ENCODE measurements around the gene ITIH4.
A peak's percentile ranks its signal among the peaks of the same experiment; 100 is the strongest.

ITIH4 gene

GRCh38 chr3:52847726-52848125 is 17.3 kb upstream of the ITIH4 start:
- DNase-seq: no peak

GRCh38 chr3:52847241-52847640 is 16.8 kb upstream of the ITIH4 start:
- DNase-seq: no peak

- no peak for DNase-seq
Observed at GRCh38 chr3:52846432-52846965, 16.0 kb upstream of the ITIH4 start.

- no peak for DNase-seq
Observed at GRCh38 chr3:52845691-52846431, 15.4 kb upstream of the ITIH4 start.

DNA sequence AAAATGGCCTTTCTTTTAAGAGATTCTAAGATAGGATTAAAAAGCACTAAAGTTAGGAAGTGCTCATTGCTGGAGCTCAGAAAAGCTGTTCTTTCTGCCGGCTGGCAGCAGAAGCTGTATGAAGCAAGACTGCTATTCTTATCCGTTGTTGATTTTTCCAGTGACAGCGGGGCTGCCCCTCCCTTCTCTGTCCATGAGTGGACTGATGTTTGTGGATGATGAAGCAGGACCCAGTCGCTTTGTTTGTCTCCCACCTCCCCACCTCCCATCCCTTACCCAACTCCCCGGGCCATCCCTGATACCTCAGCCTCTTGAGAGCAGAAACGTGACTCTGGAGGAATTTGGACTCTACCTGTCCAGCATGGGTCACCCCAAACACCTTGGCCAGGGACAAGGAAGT is 14.7 kb upstream of the ITIH4 start:
- no peak for DNase-seq

- DNase-seq: no peak
Observed at GRCh38 chr3:52844290-52844975, 14.0 kb upstream of the ITIH4 start.

DNA sequence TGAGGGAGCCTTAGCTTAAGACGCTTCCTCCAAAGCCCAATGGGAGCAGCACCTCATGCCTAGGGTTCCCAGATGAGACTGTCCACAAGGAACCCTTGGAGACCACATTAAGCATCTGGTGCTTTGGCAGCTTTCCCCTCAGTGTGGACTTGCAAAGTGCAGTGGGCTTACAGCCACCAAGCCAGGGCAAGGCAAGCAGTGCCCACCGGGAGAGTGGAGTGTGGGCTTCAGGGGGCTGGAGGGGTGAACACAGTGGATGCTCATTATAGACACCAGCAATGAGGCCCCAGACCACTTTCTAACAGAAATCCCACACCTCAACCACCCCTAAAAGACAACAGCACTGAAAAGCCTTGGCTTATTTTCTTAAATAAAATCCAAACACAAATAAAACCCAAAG is 13.4 kb upstream of the ITIH4 start:
- no peak for DNase-seq

DNA sequence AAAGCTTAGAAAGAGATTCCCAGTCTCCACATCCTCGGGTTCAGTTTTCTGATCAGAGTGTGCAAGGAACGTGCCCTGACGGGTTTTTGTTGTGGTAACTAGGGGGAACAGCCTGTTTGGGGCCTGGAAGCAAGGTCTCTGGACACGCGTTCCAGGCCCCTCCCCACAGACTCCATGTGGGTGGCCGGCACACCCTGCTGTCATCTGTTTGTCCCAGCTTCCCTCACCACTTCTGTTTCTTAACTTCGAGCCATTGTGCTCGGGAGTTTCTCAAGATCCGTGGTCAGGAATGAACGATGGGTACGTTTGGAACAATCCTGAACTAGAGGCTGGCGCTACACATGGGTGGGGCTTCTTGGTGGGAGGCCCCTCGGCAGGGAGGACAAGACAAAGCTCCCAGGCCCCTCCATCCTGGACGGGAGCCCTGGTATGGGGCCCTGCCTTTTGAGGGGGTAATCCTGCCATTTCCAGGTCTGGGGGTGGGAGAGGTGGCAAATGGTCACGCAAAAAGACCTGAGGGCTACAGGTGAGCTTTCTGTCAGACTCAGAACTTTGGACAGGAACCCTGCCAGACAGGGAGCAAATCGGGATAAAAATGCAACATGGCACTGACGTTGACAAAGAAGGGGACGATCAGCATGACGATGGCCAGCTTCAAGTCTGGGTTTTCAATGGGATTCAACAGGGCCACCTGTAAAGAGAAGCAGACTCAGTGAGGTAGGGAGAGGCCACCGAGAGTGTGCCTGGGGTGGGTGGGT is 12.8 kb upstream of the ITIH4 start:
- no peak for DNase-seq

GRCh38 chr3:52842424-52842823 is 12.0 kb upstream of the ITIH4 start:
- DNase-seq: no peak

- DNase-seq: no peak
Observed at GRCh38 chr3:52841981-52842340, 11.5 kb upstream of the ITIH4 start.

GRCh38 chr3:52841211-52841980 is 10.9 kb upstream of the ITIH4 start:
- DNase-seq: no peak

- no peak for DNase-seq
Observed at GRCh38 chr3:52839892-52840545, 9.5 kb upstream of the ITIH4 start.

- no peak for DNase-seq
Observed at GRCh38 chr3:52839268-52839575, 8.8 kb upstream of the ITIH4 start.

DNA sequence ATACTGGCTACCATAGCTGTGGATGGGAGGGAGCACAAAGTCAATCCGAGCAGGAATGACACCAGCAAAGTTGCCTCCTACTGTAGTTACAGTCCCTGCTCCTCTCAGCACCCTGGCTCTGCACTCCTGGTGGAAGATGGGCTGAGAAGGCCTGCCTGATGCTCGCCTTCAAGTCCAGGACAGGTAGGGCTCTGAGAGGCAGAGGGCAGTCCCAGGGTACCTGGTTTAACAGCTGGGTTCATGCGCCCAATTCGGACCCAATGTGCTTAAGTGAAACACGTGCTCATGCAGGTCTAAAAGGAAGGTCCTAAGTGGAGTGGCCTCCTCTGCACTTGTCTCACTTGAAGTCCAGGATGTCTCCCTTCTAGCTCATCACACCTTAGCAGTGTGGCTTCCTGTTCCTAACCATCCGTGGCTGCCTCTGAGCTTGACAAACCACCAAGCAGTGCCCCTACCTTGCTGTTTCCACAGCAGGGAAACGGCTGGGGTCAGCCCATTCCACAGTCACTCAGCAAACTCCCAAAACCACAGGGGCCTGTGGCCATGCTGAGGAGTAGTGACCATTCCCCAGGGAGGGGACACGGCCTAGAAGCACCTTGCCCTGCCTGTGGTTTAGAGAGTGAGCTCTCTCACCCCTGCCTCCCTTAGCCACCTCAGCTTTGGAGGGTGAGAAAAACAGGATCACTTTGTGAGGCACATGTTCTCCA is 8.2 kb upstream of the ITIH4 start:
- DNase-seq: no peak

- DNase-seq: no peak
Observed at GRCh38 chr3:52836986-52837385, 6.5 kb upstream of the ITIH4 start.

DNA sequence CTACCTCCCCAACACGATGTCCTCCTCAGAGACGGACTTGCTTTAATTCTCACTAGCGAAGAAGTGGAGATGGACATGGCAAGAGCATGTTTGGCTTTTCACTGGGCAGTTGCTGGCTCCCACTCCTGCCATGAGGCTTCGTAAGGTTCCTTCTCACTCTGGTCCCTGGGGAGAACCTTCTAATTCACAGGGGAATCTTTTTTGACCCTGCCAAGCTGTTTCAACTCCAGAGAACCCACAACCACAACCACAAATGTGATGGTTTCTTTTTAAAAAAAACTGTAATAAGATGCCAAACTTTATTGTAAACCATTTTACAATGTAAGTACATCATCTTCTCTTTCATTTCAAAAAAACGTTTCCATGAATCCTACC is 6.0 kb upstream of the ITIH4 start:
- no peak for DNase-seq

- no peak for DNase-seq
Observed at GRCh38 chr3:52835766-52836470, 5.4 kb upstream of the ITIH4 start.

DNA sequence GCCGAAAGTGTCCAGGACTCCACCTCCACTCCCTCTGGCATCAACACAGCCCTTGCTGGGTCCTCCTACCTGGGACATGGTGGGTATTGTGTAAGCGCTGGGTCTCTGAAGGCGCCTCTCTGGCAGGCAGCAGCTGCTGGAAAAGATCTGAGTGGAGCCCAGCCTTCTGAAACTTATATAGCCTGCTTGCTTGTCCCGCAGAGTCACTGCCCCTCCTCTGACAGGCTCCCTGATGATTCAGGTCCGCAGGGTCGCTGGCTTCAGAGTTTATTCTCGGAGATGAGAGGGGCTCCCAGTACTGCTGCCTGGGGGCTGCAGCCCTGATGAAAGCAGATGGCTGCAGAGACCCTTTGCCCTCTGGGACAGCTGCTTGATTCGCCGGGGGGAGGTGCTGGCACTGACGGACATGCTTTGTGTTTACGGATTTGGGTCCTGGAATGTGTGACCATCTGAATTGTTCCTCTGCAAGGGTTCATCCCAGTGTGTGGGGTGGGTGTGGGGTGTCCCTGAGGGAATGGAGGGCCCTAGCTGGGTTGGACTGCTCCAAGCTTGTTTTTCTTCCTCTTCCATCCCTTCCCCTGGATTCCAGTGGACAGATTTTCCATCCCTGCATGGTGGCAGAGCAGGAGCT is 4.5 kb upstream of the ITIH4 start, which contains the start of gene MUSTN1:
Gene MUSTN1 (minus strand): TSS at position 149 of the 631 bp plus-strand sequence. CDS start 71 bp downstream, at position 78.
- DNase-seq: peak; percentile 21

DNA sequence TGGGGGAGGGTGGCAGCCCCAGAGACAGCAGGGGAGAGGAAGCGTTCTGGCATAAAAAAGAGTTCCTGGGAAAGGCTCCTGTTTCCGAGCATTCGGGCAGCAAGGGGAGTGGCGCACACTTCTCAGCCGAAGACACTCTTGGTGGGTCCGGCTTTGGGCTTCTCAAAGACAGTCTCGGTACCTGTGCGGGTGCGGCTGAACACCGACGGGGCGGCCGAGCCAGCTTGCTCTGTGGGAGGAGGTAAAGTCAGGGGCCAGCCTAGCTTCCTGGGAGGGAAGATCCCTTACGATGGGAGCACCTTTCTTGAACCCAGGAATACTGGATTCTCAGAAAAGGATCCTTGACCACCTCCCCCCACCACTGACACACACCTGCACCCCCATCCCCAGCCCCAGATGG is 2.7 kb upstream of the ITIH4 start:
- DNase-seq: no peak
